HEK293 (cell line): ENCODE results near the gene INPP5A.

Experiments used
- CTCF ChIP-seq: fragments of 450-650 bp; formaldehyde crosslinking; IDR thresholded peaks from 2 replicates; pipeline ENCODE4 v1.5.1; 2016; ENCODE audit warnings: missing biosample characterization, missing genetic modification characterization
- PBX3 ChIP-seq: sonication (generic); formaldehyde crosslinking; IDR thresholded peaks from 2 replicates; pipeline ENCODE4 v1.8.1; 2022; ENCODE audit warnings: mild to moderate bottlenecking, moderate library complexity, missing genetic modification reagents
- PRDM10 ChIP-seq: fragments of 450-650 bp; formaldehyde crosslinking; IDR thresholded peaks from 2 replicates; pipeline ENCODE4 v1.5.1; 2016; ENCODE audit warnings: missing biosample characterization, missing genetic modification characterization
- REST ChIP-seq: fragments of 450-650 bp; formaldehyde crosslinking; IDR thresholded peaks from 2 replicates; pipeline ENCODE4 v1.5.1; 2016; ENCODE audit warnings: missing biosample characterization, missing genetic modification characterization
- SP7 ChIP-seq: fragments of 450-650 bp; formaldehyde crosslinking; IDR thresholded peaks from 2 replicates; pipeline ENCODE4 v1.5.1; 2016; ENCODE audit warnings: missing biosample characterization, missing genetic modification characterization
- ZNF155 ChIP-seq: fragments of 450-650 bp; formaldehyde crosslinking; IDR thresholded peaks from 2 replicates; pipeline ENCODE4 v1.5.1; 2016; ENCODE audit warnings: missing biosample characterization, missing genetic modification characterization
- ZNF157 ChIP-seq: fragments of 450-650 bp; formaldehyde crosslinking; IDR thresholded peaks from 2 replicates; pipeline ENCODE4 v1.5.1; 2016; ENCODE audit warnings: missing biosample characterization, missing genetic modification characterization
- ZNF174 ChIP-seq: fragments of 450-650 bp; formaldehyde crosslinking; IDR thresholded peaks from 2 replicates; pipeline ENCODE4 v1.5.0; 2017; ENCODE audit warnings: missing biosample characterization, mild to moderate bottlenecking, missing genetic modification characterization
- ZNF324 ChIP-seq: fragments of 450-650 bp; formaldehyde crosslinking; IDR thresholded peaks from 2 replicates; pipeline ENCODE4 v1.5.1; 2016; ENCODE audit warnings: missing biosample characterization, missing genetic modification characterization
- ZNF510 ChIP-seq: fragments of 450-650 bp; formaldehyde crosslinking; IDR thresholded peaks from 2 replicates; pipeline ENCODE4 v1.5.1; 2018; ENCODE audit warnings: mild to moderate bottlenecking, missing genetic modification characterization, missing biosample characterization; ENCODE audit not compliant: insufficient replicate concordance
- ZNF530 ChIP-seq: fragments of 450-650 bp; formaldehyde crosslinking; IDR thresholded peaks from 2 replicates; pipeline ENCODE4 v1.5.1; 2016; ENCODE audit warnings: low read depth, missing biosample characterization, missing genetic modification characterization
- ZNF664 ChIP-seq: fragments of 450-650 bp; formaldehyde crosslinking; IDR thresholded peaks from 2 replicates; pipeline ENCODE4 v1.5.1; 2016; ENCODE audit warnings: missing biosample characterization, missing genetic modification characterization
- TF ChIP-seq, protein P1 (sequence below): fragments of 450-650 bp; formaldehyde crosslinking; IDR thresholded peaks from 2 replicates; pipeline ENCODE4 v1.5.1; 2016; ENCODE audit warnings: missing biosample characterization, missing genetic modification characterization

DNA sequence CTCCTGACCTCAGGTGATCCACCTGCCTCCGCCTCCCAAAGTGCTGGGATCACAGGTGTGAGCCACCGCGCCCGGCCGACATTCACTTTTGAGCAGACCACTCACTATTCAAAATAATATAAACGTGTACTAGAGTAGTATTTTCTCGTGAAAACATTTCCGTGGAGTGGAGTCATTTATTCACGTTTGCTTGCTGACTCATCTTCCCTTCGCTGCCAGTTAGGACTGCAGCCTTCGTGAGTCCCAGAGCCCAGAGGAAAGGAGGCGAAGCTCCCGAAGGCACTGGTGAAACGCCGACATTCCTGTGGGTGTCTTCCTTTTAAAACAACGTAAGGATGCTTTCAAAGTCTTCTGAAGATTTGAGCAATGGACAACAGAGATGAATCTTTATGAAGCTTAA, 10.9 kb upstream of the INPP5A start:
- TF ChIP-seq, protein P1, sequence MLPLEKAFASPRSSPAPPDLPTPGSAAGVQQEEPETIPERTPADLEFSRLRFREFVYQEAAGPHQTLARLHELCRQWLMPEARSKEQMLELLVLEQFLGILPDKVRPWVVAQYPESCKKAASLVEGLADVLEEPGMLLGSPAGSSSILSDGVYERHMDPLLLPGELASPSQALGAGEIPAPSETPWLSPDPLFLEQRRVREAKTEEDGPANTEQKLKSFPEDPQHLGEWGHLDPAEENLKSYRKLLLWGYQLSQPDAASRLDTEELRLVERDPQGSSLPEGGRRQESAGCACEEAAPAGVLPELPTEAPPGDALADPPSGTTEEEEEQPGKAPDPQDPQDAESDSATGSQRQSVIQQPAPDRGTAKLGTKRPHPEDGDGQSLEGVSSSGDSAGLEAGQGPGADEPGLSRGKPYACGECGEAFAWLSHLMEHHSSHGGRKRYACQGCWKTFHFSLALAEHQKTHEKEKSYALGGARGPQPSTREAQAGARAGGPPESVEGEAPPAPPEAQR (tag by site-specific recombination) = no peak
- no peak for TF ChIP-seq CTCF (tag by site-specific recombination)
- TF ChIP-seq REST (tag by site-specific recombination) = no peak
- no peak for TF ChIP-seq ZNF155
- no peak for TF ChIP-seq ZNF530 (tag by site-specific recombination)
- no peak for TF ChIP-seq ZNF510 (tag by site-specific recombination)
- TF ChIP-seq SP7 (tag by site-specific recombination) = no peak
- TF ChIP-seq ZNF157 (tag by site-specific recombination) = no peak
- TF ChIP-seq ZNF324 (tag by site-specific recombination) = no peak
- TF ChIP-seq PBX3 (CRISPR knock-in tag) = no peak
- no peak for TF ChIP-seq ZNF174 (tag by site-specific recombination)
- no peak for TF ChIP-seq PRDM10 (tag by site-specific recombination)
- no peak for TF ChIP-seq ZNF664 (tag by site-specific recombination)
